Measurements from ENCODE around the gene ALK.

Gene ALK

DNA sequence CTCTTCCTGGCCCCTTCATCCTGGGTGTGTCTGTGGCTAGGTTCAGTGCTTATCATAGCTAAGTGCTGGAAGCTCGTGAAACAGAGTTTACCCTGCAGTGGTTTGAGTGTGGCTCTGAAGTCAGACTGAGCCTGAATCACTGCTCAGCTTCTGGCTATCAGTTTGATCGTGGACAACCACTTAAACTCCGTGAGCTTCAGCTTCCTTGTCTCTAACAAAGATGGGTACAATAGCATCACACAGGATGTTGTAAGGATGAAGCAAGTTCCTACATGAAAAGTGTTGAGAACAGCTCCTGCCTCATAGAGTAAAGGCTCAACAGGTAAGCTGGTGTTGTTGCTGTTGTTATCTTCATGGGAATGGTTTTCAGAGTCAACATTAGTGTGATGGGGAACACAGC lies 595.8 kb downstream of the ALK start:
- Histone ChIP-seq H3K9me3 (ENCODE audit: control insufficient read depth, low read length) (no peaks in the 10 kb centered on the region), H3K27ac (ENCODE audit: insufficient read depth, low read length, poor library complexity, severe bottlenecking) (no peak overlapping the region), H3K27me3 (replicated peaks; ENCODE audit: control insufficient read depth, insufficient read depth, low read length, poor library complexity, severe bottlenecking) (no peaks in the 10 kb centered on the region), H3K36me3 (ENCODE audit: control insufficient read depth, insufficient read depth, low read length) (no peaks in the 10 kb centered on the region), H3K4me1 (ENCODE audit: control insufficient read depth, insufficient read depth, low read length, poor library complexity, severe bottlenecking) (no peaks in the 10 kb centered on the region), H3K4me3 (ENCODE audit: insufficient read depth, low read depth, low read length, poor library complexity, severe bottlenecking) (no peak overlapping the region)
- no peak for DNase-seq

DNA sequence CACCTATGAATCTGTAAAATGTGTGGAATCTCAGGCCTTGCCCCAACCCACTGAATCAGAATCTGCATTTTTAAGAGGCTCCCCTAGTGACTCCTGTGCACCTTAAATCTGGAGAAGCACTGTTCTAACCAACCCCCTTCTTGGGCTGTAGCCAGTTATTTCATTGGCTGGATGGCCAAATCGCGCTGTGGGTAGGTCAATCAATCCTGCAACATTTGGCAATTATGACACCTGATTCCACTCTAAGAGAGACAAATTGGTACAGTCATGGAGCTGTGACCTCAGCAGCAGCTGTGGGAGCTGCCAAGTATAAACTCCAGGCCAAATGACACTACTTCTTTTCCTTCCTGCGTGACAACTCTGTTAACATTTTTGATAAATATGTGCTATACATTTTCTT lies 597.4 kb downstream of the ALK start:
- Histone ChIP-seq H3K9me3 (ENCODE audit: control insufficient read depth, low read length) (no peaks in the 10 kb centered on the region), H3K27ac (ENCODE audit: insufficient read depth, low read length, poor library complexity, severe bottlenecking) (no peak overlapping the region), H3K36me3 (ENCODE audit: control insufficient read depth, insufficient read depth, low read length) (no peaks in the 10 kb centered on the region), H3K27me3 (replicated peaks; ENCODE audit: control insufficient read depth, insufficient read depth, low read length, poor library complexity, severe bottlenecking) (no peaks in the 10 kb centered on the region), H3K4me1 (ENCODE audit: control insufficient read depth, insufficient read depth, low read length, poor library complexity, severe bottlenecking) (no peaks in the 10 kb centered on the region), H3K4me3 (ENCODE audit: insufficient read depth, low read depth, low read length, poor library complexity, severe bottlenecking) (no peak overlapping the region)
- no peak for DNase-seq

DNA sequence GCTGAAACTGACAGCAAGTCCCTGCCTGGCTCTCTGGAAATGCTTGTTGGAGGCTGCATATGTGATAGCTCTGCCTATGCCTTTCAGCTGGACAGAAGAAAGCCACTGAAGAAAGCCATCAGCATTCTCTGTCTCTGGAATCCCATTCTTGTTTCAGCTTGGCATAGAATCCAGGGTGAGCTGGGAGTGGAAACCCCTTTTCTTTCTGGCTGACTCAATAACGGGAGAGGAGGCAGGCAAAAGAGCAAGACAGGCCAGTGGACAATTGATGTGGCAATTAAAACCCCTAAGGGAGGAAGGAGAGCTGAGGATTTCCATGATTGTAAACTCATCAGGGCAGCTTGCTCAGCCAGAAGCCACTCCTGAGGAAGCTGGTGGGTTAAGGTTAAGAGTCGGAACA lies 598.1 kb downstream of the ALK start:
- no peaks in the 10 kb centered on the region for H3K36me3 ChIP-seq (ENCODE audit: control insufficient read depth, insufficient read depth, low read length)
- no peaks in the 10 kb centered on the region for H3K9me3 ChIP-seq (ENCODE audit: control insufficient read depth, low read length)
- H3K4me1 ChIP-seq (ENCODE audit: control insufficient read depth, insufficient read depth, low read length, poor library complexity, severe bottlenecking), result no peaks in the 10 kb centered on the region
- no peak overlapping the region for H3K4me3 ChIP-seq (ENCODE audit: insufficient read depth, low read depth, low read length, poor library complexity, severe bottlenecking)
- no peak overlapping the region for H3K27ac ChIP-seq (ENCODE audit: insufficient read depth, low read length, poor library complexity, severe bottlenecking)
- H3K27me3 ChIP-seq (replicated peaks; ENCODE audit: control insufficient read depth, insufficient read depth, low read length, poor library complexity, severe bottlenecking), result no peaks in the 10 kb centered on the region
- no peak for DNase-seq

DNA sequence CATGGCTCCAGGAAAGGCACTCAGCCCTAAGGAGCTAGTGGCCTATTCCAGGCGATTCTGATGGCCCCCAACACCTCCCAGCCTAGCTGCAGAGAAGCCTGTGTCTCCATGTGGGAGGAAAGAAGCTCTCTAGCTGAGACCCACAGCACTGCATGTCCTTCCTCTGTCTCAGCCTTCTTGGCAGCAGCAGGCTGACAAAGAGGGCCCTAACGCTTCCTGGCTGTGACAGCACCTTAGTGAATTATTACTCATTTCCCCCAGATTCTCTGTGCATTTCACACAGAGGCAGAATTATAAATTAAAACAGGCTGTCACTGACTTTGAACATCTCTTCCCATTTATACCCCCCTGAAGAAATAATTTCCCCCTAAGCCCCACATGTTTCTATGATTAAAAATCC lies 599.4 kb downstream of the ALK start:
- H3K4me1 ChIP-seq (ENCODE audit: control insufficient read depth, insufficient read depth, low read length, poor library complexity, severe bottlenecking), result no peaks in the 10 kb centered on the region
- H3K36me3 ChIP-seq (ENCODE audit: control insufficient read depth, insufficient read depth, low read length), result no peaks in the 10 kb centered on the region
- no peak for DNase-seq
- H3K27ac ChIP-seq (ENCODE audit: insufficient read depth, low read length, poor library complexity, severe bottlenecking), result no peak overlapping the region
- no peaks in the 10 kb centered on the region for H3K9me3 ChIP-seq (ENCODE audit: control insufficient read depth, low read length)
- H3K27me3 ChIP-seq (replicated peaks; ENCODE audit: control insufficient read depth, insufficient read depth, low read length, poor library complexity, severe bottlenecking), result no peaks in the 10 kb centered on the region
- H3K4me3 ChIP-seq (ENCODE audit: insufficient read depth, low read depth, low read length, poor library complexity, severe bottlenecking), result no peak overlapping the region

DNA sequence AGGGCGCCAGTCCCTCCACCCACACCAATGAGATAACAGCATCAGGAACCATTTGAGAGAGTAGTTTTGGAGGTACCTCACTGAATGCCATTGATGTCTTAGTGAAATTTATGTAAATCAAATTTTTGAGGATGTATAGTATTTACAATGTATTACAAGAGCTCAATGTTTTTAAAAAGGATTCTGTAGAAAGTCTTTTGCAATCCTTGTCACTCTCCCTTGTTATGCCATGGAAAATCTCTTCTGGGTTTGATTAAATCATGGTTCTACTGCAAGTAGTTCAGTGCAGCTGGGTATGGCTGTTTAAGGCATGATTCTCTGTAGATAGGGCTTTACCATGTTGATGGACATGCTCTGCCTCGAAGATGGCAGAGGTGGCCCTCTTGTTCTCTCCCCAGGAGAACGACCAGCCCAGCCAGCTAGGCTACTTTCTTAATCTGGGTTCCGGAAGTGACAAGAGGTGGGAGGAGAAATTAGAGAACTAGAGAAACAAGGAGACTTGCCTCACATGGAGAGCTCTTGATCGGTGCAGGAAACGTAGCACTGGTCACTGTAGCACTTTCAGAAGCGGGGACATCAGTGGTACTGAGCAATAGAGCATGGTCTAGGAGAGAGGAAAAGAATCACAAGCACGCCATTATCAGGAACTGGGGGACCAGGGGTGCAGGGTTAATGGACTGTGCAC lies 603.4 kb downstream of the ALK start:
- no peaks in the 10 kb centered on the region for H3K27me3 ChIP-seq (replicated peaks; ENCODE audit: control insufficient read depth, insufficient read depth, low read length, poor library complexity, severe bottlenecking)
- no peak for DNase-seq
- no peak overlapping the region for H3K27ac ChIP-seq (ENCODE audit: insufficient read depth, low read length, poor library complexity, severe bottlenecking)
- no peaks in the 10 kb centered on the region for H3K9me3 ChIP-seq (ENCODE audit: control insufficient read depth, low read length)
- H3K36me3 ChIP-seq (ENCODE audit: control insufficient read depth, insufficient read depth, low read length), result no peaks in the 10 kb centered on the region
- H3K4me3 ChIP-seq (ENCODE audit: insufficient read depth, low read depth, low read length, poor library complexity, severe bottlenecking), result no peak overlapping the region
- H3K4me1 ChIP-seq (ENCODE audit: control insufficient read depth, insufficient read depth, low read length, poor library complexity, severe bottlenecking), result peaks cover 6% of the 10 kb centered on the region

DNA sequence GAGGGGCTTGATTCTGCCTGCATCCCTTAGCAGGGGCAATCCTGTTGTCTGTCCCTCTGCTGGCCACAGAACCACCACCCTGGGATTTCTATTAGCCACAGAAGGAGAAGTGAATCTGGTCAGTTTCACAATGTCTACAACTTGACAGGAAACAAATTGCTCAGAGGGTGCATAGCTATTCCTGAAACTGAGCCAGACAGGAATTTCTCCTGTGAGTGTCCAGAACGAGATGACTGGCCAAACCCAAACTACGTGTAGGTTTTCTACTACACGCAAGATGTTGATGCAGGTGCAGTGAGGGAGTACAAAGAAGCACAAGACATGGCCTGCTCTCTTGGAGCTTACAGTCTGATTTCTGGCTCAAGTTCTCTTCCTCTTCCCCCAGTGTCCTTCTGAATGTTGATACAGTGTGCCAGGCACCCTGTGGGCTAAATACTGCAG lies 604.3 kb downstream of the ALK start:
- DNase-seq, result no peak

DNA sequence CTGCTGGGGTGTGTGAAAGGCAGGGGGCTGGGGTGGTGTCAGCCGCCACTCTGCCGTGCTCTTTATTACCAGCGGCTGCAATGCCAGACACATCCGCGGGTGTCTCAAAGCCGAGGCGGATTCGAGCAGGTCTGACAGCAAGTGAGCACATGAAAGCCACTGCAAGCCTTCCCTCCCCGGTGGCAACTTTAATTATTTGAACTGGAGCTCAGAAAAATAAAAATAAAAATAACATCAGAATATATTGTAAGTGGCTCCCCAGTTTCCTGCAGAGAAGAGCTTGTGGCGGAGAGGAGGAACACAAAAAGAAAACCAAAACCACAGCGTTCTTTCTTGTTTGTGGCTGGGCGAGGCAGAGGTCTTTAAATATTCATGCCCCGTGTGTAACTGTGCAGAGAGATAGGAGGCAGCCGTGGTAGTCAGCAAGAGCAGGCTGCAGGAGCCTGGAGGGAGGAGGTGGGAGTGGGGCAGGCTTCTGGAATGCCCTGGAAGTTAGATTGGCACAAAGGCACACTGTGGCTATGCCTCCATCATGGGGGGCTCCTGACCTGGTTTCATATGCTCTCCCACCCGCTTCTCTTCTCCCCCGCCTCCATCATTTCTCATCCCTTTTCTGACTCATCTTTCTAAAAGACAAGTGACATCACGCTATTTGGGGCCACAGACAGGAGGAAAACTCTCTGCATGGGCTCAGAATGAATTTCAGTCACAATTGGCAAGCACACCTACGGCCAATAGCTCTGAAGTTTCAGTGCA lies 606.4 kb downstream of the ALK start:
- Histone ChIP-seq H3K36me3 (ENCODE audit: control insufficient read depth, insufficient read depth, low read length) (no peaks in the 10 kb centered on the region), H3K27ac (ENCODE audit: insufficient read depth, low read length, poor library complexity, severe bottlenecking) (no peak overlapping the region), H3K27me3 (replicated peaks; ENCODE audit: control insufficient read depth, insufficient read depth, low read length, poor library complexity, severe bottlenecking) (no peaks in the 10 kb centered on the region), H3K4me3 (ENCODE audit: insufficient read depth, low read depth, low read length, poor library complexity, severe bottlenecking) (peak overlapping the region; percentile 43), H3K4me1 (ENCODE audit: control insufficient read depth, insufficient read depth, low read length, poor library complexity, severe bottlenecking) (peaks cover 6% of the 10 kb centered on the region), H3K9me3 (ENCODE audit: control insufficient read depth, low read length) (no peaks in the 10 kb centered on the region)
- DNase-seq, result peak; percentile 5 to 23 (median 10)

More for the DNA sequence above, 604.3 kb downstream of the ALK start:
- Histone ChIP-seq H3K9me3 (ENCODE audit: control insufficient read depth, low read length) (no peaks in the 10 kb centered on the region), H3K36me3 (ENCODE audit: control insufficient read depth, insufficient read depth, low read length) (no peaks in the 10 kb centered on the region), H3K4me3 (ENCODE audit: insufficient read depth, low read depth, low read length, poor library complexity, severe bottlenecking) (no peak overlapping the region), H3K27ac (ENCODE audit: insufficient read depth, low read length, poor library complexity, severe bottlenecking) (no peak overlapping the region), H3K27me3 (replicated peaks; ENCODE audit: control insufficient read depth, insufficient read depth, low read length, poor library complexity, severe bottlenecking) (no peaks in the 10 kb centered on the region), H3K4me1 (ENCODE audit: control insufficient read depth, insufficient read depth, low read length, poor library complexity, severe bottlenecking) (peaks cover 6% of the 10 kb centered on the region)

DNA sequence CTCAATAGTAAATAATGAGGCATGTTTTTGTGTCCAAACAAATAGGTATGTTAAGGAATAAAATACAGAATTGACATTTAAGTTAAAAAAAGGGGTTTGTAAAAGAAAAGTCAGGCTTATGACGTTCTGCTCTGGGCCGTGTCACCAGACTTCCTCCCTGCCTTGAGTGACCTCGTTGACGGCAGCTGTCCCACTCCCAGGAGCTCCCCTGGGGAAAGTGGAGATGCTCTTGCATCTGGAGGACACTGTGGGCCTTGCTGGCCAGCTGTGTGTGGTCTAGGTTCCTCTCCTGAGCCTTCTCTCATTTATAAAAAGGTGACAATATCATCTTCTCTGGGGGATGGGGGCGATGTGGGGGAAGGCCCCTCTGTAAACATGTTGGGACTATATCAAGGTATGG lies 609.9 kb downstream of the ALK start:
- Histone ChIP-seq H3K27me3 (replicated peaks; ENCODE audit: control insufficient read depth, insufficient read depth, low read length, poor library complexity, severe bottlenecking) (no peaks in the 10 kb centered on the region), H3K4me1 (ENCODE audit: control insufficient read depth, insufficient read depth, low read length, poor library complexity, severe bottlenecking) (peaks cover 6% of the 10 kb centered on the region), H3K9me3 (ENCODE audit: control insufficient read depth, low read length) (no peaks in the 10 kb centered on the region), H3K4me3 (ENCODE audit: insufficient read depth, low read depth, low read length, poor library complexity, severe bottlenecking) (no peak overlapping the region), H3K27ac (ENCODE audit: insufficient read depth, low read length, poor library complexity, severe bottlenecking) (no peak overlapping the region), H3K36me3 (ENCODE audit: control insufficient read depth, insufficient read depth, low read length) (no peaks in the 10 kb centered on the region)
- no peak for DNase-seq

DNA sequence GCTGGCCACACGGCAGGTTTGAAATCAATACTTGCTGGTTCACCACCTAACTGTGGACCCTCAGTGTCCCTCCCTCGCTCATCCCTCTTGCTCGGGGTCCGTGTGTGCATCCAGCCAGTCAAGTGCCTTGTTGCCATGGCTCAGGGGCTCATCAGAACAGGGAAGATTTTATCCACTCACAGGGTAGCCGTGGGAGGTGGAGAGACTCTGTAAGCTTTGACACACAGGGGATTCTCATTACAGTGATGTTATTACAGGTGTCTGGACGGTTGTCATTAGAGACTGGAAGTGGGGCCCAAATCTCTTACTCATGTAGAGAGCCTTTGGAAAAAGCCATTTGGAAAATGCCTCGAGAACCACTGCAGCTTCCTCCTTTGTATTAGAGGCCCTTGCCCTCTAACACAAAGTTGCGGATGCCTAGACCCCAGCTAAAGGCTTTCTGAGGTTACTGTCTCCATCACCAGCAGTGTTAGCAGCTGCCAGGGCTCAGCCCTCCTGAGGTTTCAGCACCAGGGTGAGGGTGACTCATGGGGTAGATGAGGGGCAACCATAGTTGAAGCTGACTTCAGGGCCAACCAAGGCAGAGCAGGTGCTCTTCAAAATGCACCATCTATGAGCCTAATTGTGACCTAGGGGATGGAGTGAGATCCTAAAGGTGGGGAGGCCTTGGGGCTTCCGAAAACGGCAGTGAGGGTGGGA lies 610.6 kb downstream of the ALK start:
- H3K36me3 ChIP-seq (ENCODE audit: control insufficient read depth, insufficient read depth, low read length), result no peaks in the 10 kb centered on the region
- H3K4me3 ChIP-seq (ENCODE audit: insufficient read depth, low read depth, low read length, poor library complexity, severe bottlenecking), result no peak overlapping the region
- peaks cover 6% of the 10 kb centered on the region for H3K4me1 ChIP-seq (ENCODE audit: control insufficient read depth, insufficient read depth, low read length, poor library complexity, severe bottlenecking)
- no peak overlapping the region for H3K27ac ChIP-seq (ENCODE audit: insufficient read depth, low read length, poor library complexity, severe bottlenecking)
- no peak for DNase-seq
- no peaks in the 10 kb centered on the region for H3K9me3 ChIP-seq (ENCODE audit: control insufficient read depth, low read length)
- no peaks in the 10 kb centered on the region for H3K27me3 ChIP-seq (replicated peaks; ENCODE audit: control insufficient read depth, insufficient read depth, low read length, poor library complexity, severe bottlenecking)

Data from effector memory CD4-positive, alpha-beta T cell (primary cell).